Pancreas (tissue), 10 donors: Measurements from ENCODE around the gene PCGF3. TPM values are rescaled to one million over a fixed set of nuclear protein-coding genes. Genes with fewer than 3 reads are reported as not detected.
A peak's percentile ranks its signal among the peaks of the same experiment; 100 is the strongest.
"Not testable (repeated sequence)": the region's sequence is repeated elsewhere in the genome, so short reads cannot be mapped to it uniquely, and the experiment has no call there.

Experiments used
- ATAC-seq, 4 donors: fragments of 200-7000 bp; cut with Tn5 transposase; one replicate each; pipeline versions ENCODE4 v1.8.0 to v1.9.1; 2020; ENCODE audit warnings: mild to moderate bottlenecking in 4 of 4, moderate library complexity in 4 of 4
- DNase-seq, 6 donors: peaks; one replicate each; pipeline ENCODE4 v3.0.0-alpha.2; 2020
- FAIRE-seq: peaks from 2 replicates; lab custom pipeline; 2012; peaks lifted over from hg19 to GRCh38; lab: Jason Lieb, UNC
- H3K27ac ChIP-seq, 4 donors: fragments of 200-600 bp; sonication (generic); 1 replicate in 3 of 4; 2 replicates in 1 of 4; pipeline versions ENCODE4 v1.5.0 to v1.8.0; 2020
- H3K27me3 ChIP-seq, 4 donors: fragments of 200-600 bp; one replicate each; pipeline ENCODE4 v1.8.0; 2021
- H3K36me3 ChIP-seq, 3 donors: fragments of 200-600 bp; sonication (generic) in 1 of 3; one replicate each; pipeline versions ENCODE4 v1.5.0 to v1.8.0; 2020 to 2021
- H3K4me1 ChIP-seq, 3 donors: fragments of 200-600 bp; one replicate each; pipeline ENCODE4 v1.8.0; 2021
- H3K4me3 ChIP-seq, 4 donors: fragments of 200-600 bp; sonication (generic) in 2 of 4; one replicate each; pipeline versions ENCODE4 v1.5.0 to v1.8.0; 2020 to 2021
- H3K9me3 ChIP-seq, 4 donors: fragments of 200-600 bp; one replicate each; pipeline ENCODE4 v1.8.0; 2021
- WGBS, 2 donors: extraction: QIAGEN DNeasy Blood & Tissue Kit; methylation state at CpG; one replicate each; pipeline ENCODE4 v1.1.7; 2013; 5-methylcytosine and 5-hydroxymethylcytosine counted together
- intact Hi-C, 3 donors: fragments of 100-400 bp; cut with DNase I; formaldehyde crosslinking; loops; one replicate each; pipeline versions ENCODE4 v1.11.1 to v1.14.2; 2022
- polyA plus RNA-seq, 2 donors: library from polyadenylated mRNA; stranded (reverse); fragments of 200-250 nt; gene quantifications; one replicate each; pipeline ENCODE4 v1.2.3, GENCODE V29; 2013
- total RNA-seq, 6 donors: library from RNA; stranded (reverse); fragmentation: NEBNext Ultra II Directional in 4 of 6; extraction: Animal tissue kit (Norgen Biotek cat#: 25700) in 4 of 6; gene quantifications; one replicate each; pipeline versions ENCODE4 v1.2.1 to v1.2.4, GENCODE V29; 2021 to 2023
- TF ChIP-seq, protein P1 (sequence below), 4 donors: fragments of 200-600 bp; sonication (generic) in 3 of 4; IDR thresholded peaks; one replicate each; pipeline versions ENCODE4 v1.5.0 to v1.8.0; 2021; ENCODE audit warnings: antibody characterized with exemption in 4 of 4
- donor health status: healthy with polysubstance abuse.
- donor health status: DM: no; HTN: no; CAD: no; lungs with moderate emphysema.
- donor health status: DM: no; HTN: no; CAD: no.
- donor health status: control.
- donor health status: control.
- donor health status: Bipolar disorder and iron deficiency.
- donor health status: DM: yes; HTN: yes; CAD: no.
- donor health status: DM: no; HTN: no; CAD: no.
- donor health status: DM: no; HTN: no; CAD: no.
- donor health status: DM: yes; HTN: yes; CAD: no.

Gene PCGF3
- total and polyA plus RNA-seq, 8 donors = 12.3 to 66.8 (median 17.7) TPM

DNA sequence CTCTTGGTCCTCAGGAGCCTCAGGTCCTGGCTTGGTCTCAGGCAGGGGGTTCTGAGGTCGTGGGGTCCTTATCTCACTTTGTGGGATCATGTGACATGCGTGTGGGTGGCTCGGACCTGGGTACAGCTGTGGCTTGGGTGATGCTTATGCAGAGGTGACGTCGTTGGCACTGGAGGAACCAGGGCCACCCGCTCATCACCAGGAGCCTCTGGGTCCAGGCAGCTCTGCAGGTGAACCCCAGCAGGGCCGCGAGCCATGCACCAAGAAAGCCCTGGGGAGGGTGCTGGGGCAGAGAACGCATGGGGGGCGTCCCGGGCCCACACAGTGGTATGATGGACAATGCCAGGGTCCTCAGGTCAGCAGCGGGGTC is 40.3 kb upstream of the PCGF3 start:
- intact Hi-C loops = no loop called here
- H3K27ac ChIP-seq = no peak overlapping the region
- H3K36me3 ChIP-seq = no peaks in the 10 kb centered on the region
- no peak overlapping the region for H3K4me3 ChIP-seq
- no peaks in the 10 kb centered on the region for H3K9me3 ChIP-seq
- FAIRE-seq = no peak
- no peaks in the 10 kb centered on the region for H3K4me1 ChIP-seq
- no peaks in the 10 kb centered on the region for H3K27me3 ChIP-seq
- no peak for ATAC-seq
- DNase-seq = peak in 2 of 6 donors; percentile 42 to 57
- 70 to 88% methylated on average over 12 of the region's 12 CpGs for whole genome bisulfite sequencing, 2 donors
- TF ChIP-seq, protein P1, sequence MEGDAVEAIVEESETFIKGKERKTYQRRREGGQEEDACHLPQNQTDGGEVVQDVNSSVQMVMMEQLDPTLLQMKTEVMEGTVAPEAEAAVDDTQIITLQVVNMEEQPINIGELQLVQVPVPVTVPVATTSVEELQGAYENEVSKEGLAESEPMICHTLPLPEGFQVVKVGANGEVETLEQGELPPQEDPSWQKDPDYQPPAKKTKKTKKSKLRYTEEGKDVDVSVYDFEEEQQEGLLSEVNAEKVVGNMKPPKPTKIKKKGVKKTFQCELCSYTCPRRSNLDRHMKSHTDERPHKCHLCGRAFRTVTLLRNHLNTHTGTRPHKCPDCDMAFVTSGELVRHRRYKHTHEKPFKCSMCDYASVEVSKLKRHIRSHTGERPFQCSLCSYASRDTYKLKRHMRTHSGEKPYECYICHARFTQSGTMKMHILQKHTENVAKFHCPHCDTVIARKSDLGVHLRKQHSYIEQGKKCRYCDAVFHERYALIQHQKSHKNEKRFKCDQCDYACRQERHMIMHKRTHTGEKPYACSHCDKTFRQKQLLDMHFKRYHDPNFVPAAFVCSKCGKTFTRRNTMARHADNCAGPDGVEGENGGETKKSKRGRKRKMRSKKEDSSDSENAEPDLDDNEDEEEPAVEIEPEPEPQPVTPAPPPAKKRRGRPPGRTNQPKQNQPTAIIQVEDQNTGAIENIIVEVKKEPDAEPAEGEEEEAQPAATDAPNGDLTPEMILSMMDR (IDR thresholded peaks at IDR 0.05) = no peak

DNA sequence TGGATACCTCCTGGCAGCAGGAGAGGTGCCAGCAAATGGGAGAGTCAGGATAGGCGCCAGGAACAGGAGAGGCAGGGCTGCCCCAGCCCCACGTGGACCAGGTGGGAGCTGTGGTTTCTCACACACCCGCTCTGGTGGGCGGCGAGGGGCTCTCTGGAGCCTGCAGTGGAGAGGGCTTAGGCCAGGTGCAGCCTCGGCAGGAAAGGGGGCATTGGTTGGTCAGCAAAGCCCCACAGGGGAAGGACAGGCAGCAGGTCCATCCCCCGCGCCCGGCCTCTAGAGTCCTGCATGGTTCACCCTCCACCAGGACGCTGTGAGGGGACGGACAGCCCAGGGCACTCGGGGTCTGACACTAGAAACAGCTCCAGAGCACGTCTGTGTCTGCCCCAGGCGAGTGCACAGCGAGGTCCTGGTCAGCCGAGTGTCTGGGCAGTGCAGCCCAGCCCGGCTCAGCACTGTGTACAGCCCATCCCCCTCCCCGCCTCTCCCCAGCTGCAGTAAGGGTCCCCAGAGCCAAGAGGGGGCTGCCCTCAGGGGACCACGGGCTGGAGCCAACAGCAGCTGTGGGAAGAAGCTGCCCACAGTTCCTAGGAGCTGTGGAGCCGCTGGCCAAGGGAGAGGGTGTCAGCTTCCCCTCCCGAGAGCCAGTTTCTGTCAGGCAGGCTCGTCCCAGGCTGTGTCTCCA is 39.7 kb upstream of the PCGF3 start:
- Histone ChIP-seq H3K27ac (no peak overlapping the region), H3K4me3 (no peak overlapping the region), H3K27me3 (no peaks in the 10 kb centered on the region), H3K36me3 (no peaks in the 10 kb centered on the region), H3K9me3 (no peaks in the 10 kb centered on the region), H3K4me1 (no peaks in the 10 kb centered on the region)
- intact Hi-C loops = no loop called here
- no peak for FAIRE-seq
- ATAC-seq = no peak
- DNase-seq = peak in 2 of 6 donors; percentile 22 to 69
- TF ChIP-seq, protein P1 (IDR thresholded peaks at IDR 0.05) = no peak
- WGBS, 2 donors = 57 to 70% methylated on average over 21 to 22 of the region's 22 CpGs

DNA sequence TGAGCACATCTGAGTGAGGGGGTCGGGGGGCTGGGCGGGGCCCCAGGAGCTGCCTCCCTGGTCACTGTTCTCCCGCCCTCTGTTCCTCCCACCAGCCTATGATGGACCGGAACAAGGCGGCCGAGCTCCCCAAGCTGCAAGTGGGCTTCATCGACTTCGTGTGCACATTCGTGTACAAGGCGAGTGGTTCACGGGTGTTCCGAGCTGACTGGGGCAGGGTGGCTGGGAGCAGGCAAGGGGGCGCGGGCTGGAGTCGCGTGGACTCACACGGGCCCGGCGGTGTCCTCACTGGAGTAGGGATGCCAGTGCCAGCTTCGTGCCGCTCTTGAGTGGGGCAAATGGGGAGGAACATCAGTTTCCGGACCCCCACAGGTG is 39.2 kb upstream of the PCGF3 start:
- TF ChIP-seq, protein P1 (IDR thresholded peaks at IDR 0.05) = no peak
- H3K4me1 ChIP-seq = no peaks in the 10 kb centered on the region
- intact Hi-C loops = no loop called here
- DNase-seq = peak in 1 of 6 donors; percentile 19
- no peak for FAIRE-seq
- 72 to 77% methylated on average over 20 to 22 of the region's 22 CpGs for WGBS, 2 donors
- H3K4me3 ChIP-seq = no peak overlapping the region
- H3K27me3 ChIP-seq = no peaks in the 10 kb centered on the region
- ATAC-seq = no peak
- no peaks in the 10 kb centered on the region for H3K36me3 ChIP-seq
- no peak overlapping the region for H3K27ac ChIP-seq
- H3K9me3 ChIP-seq = no peaks in the 10 kb centered on the region

DNA sequence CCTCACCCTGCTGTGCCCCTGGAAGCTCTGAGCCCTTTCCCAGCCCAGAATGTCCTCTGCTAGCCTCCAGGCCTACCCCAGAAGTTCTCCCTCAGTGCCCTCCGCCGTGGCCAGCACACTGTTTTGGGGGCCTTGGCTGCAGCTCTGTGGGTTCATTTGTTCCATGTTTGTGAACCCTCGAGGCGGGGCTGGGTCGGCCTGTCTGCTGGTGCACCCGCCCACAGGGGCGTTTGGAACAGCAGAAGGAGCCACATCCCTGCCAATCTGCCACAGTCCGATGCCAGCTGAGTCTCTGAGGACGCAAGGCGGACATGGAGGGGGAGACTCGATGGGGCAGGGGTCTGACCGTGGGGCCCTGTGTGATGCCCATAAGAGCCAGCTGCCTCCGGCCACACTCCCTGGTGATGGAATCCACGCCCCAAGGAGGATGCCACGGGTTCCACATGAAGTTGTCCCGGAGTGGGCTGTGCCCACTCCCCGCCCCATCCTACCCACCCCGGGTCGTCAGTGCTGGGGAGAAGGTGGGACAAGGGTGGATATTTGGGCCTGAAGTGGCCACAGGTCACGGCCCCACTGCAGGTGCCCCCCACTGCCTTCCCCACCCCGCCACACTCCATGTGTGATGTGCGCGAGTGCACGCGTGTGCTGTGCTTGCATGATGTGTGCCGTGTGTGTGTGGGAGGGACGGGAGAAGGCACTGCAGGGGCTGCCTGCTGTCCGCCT is 38.6 kb upstream of the PCGF3 start:
- Histone ChIP-seq H3K9me3 (no peaks in the 10 kb centered on the region), H3K27me3 (no peaks in the 10 kb centered on the region), H3K4me3 (no peak overlapping the region), H3K36me3 (peaks cover 0 to 5% (median 0%) of the 10 kb centered on the region in 3 donors), H3K27ac (no peak overlapping the region), H3K4me1 (no peaks in the 10 kb centered on the region)
- no peak for ATAC-seq
- TF ChIP-seq, protein P1 (IDR thresholded peaks at IDR 0.05) = no peak
- FAIRE-seq = no peak
- peak in 2 of 6 donors; percentile 15 to 70 for DNase-seq
- WGBS, 2 donors = 67 to 83% methylated on average over 26 to 28 of the region's 28 CpGs
- intact Hi-C loops = no loop called here

DNA sequence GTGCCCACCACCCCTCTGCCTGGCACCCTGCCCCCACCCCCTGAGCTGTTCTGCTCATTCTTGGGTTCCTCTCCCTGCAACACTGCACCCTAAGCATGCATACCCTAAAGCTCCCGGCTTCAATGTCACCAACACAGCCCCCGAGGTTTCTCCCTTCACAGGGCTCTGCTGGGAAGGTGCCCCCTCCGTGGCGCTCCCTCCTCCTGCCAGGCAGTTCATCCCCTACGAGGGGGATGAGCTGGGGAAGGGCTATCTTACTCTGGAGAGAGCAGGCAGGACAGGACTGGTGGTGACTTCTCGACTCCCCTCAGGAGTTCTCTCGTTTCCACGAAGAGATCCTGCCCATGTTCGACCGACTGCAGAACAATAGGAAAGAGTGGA is 38.1 kb upstream of the PCGF3 start:
- DNase-seq (no peak), FAIRE-seq (no peak), ATAC-seq (no peak)
- intact Hi-C loops = no loop called here
- TF ChIP-seq, protein P1 (IDR thresholded peaks at IDR 0.05) = no peak
- Histone ChIP-seq H3K27ac (no peak overlapping the region), H3K9me3 (no peaks in the 10 kb centered on the region), H3K4me3 (no peak overlapping the region), H3K36me3 (peaks cover 0 to 8% (median 0%) of the 10 kb centered on the region in 3 donors), H3K27me3 (no peaks in the 10 kb centered on the region), H3K4me1 (no peaks in the 10 kb centered on the region)
- WGBS, 2 donors = 50 to 54% methylated on average over 10 of the region's 10 CpGs

DNA sequence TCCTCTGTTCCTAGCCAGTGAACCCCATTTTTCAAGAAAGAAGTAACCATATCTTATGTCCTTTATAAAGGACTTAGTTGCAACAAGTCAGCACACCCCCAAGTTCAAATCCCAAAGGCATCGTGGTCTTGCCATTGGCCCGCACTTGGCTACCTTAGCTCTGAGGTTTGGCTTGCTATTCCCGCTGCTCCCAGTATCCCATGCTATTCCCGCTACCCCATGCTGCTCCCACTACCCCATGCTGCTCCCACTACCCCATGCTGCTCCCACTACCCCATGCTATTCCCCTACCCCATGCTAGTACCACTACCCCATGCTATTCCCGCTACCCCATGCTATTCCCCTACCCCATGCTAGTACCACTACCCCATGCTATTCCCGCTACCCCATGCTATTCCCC is 37.4 kb upstream of the PCGF3 start:
- H3K4me3 ChIP-seq, H3K27ac ChIP-seq, H3K9me3 ChIP-seq, H3K4me1 ChIP-seq, intact Hi-C loops, H3K36me3 ChIP-seq, FAIRE-seq, ATAC-seq, H3K27me3 ChIP-seq: not testable (repeated sequence)
- 85 to 87% methylated on average over 6 of the region's 6 CpGs for WGBS, 2 donors
- DNase-seq = peak in 1 of 6 donors; percentile 6

DNA sequence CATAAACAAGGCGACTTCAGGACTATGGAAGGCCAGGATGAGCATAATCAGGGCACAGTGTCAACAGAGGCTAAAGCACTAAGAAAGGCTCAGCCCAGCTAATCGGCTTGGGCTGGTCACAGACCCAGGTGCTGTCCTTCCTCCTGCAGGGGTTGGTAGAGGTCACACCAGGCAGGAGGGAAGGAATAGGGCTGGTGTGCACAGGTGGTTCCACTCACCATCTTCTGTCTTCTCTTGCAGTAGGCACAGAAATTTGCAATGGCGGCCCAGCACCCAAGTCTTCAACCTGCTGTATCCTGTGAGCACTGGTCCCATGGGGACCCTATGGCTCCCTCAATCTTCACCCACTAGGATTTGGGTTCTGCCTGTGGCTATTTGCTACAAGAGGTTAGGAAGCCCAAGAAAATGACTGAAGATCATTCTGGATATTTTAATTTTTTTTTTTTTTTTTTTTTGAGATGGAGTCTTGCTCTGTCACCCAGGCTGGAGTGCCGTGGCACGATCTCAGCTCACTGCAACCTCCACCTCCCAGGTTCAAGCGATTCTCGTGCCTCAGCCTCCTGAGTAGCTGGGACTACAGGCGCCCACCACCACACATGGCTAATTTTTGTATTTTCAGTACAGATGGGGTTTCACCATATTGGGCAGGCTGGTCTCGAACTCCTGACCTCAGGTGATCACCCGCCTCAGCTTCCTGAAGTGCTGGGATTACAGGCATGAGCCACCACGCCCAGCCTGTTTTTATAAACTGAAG is 35.6 kb upstream of the PCGF3 start:
- H3K36me3 ChIP-seq, H3K9me3 ChIP-seq, ATAC-seq, H3K4me3 ChIP-seq, H3K4me1 ChIP-seq, intact Hi-C loops, H3K27me3 ChIP-seq, FAIRE-seq, H3K27ac ChIP-seq: not testable (repeated sequence)
- DNase-seq = peak in 1 of 6 donors; percentile 25
- 92 to 98% methylated on average over 11 of the region's 11 CpGs for WGBS, 2 donors
